Thymus (tissue), 11 donors: ENCODE data around the gene RNF213. TPM values are rescaled to one million over a fixed set of nuclear protein-coding genes. Genes with fewer than 3 reads are reported as not detected.

ENCODE experiments used
- DNase-seq, 9 donors: peaks; one replicate each; pipeline ENCODE4 v3.0.0-alpha.2; 2013; ENCODE audit warnings: low spot score in 9 of 9, low read depth in 6 of 9, missing footprints in 1 of 9
- H3K27ac ChIP-seq, 2 donors: one replicate each; pipeline ENCODE4 v1.5.1; 2013; ENCODE audit warnings: control low read depth in 1 of 2, low read depth in 1 of 2, low read length in 1 of 2, mild to moderate bottlenecking in 1 of 2, moderate library complexity in 1 of 2
- H3K27me3 ChIP-seq, 2 donors: one replicate each; pipeline ENCODE4 v1.5.1; 2013; ENCODE audit warnings: low read length in 1 of 2; ENCODE audit not compliant: control insufficient read depth in 2 of 2, insufficient read depth in 1 of 2
- H3K36me3 ChIP-seq, 2 donors: one replicate each; pipeline ENCODE4 v1.5.1; 2013; ENCODE audit warnings: low read length in 1 of 2, mild to moderate bottlenecking in 1 of 2, moderate library complexity in 1 of 2; ENCODE audit not compliant: control insufficient read depth in 2 of 2, insufficient read depth in 2 of 2
- H3K4me1 ChIP-seq, 2 donors: one replicate each; pipeline ENCODE4 v1.5.1; 2013; ENCODE audit warnings: low read length in 2 of 2; ENCODE audit not compliant: control insufficient read depth in 2 of 2, insufficient read depth in 2 of 2
- H3K4me3 ChIP-seq, 2 donors: one replicate each; pipeline ENCODE4 v1.5.1; 2013; ENCODE audit warnings: low read length in 2 of 2, control low read depth in 1 of 2, mild to moderate bottlenecking in 1 of 2
- H3K9me3 ChIP-seq, 2 donors: one replicate each; pipeline ENCODE4 v1.5.1; 2013; ENCODE audit warnings: low read length in 1 of 2, mild to moderate bottlenecking in 1 of 2; ENCODE audit not compliant: control insufficient read depth in 2 of 2, insufficient read depth in 1 of 2
- WGBS: extraction: QIAGEN DNeasy Blood & Tissue Kit; methylation state at CpG from one replicate; pipeline ENCODE4 v1.1.7; 2013; 5-methylcytosine and 5-hydroxymethylcytosine counted together
- polyA plus RNA-seq: library from polyadenylated mRNA; stranded (reverse); fragments of 200-250 nt; gene quantifications from one replicate; pipeline ENCODE4 v1.2.3, GENCODE V29; 2013
- total RNA-seq: library from RNA; stranded (reverse); fragments of 120-200 nt; gene quantifications from one replicate; pipeline ENCODE4 v1.2.4, GENCODE V29; 2013
- donor health status: healthy.

The RNF213 gene
- total and polyA plus RNA-seq, 2 donors: 76.4 to 114 TPM

- Histone ChIP-seq H3K27ac (no peak overlapping the region), H3K4me1 (no peaks in the 10 kb centered on the region), H3K4me3 (no peak overlapping the region), H3K36me3 (peaks cover 87 to 88% of the 10 kb centered on the region in 2 donors), H3K27me3 (no peaks in the 10 kb centered on the region), H3K9me3 (peaks cover 6 to 15% of the 10 kb centered on the region in 2 donors)
- no peak for DNase-seq
- WGBS: 97% methylated on average over 8 of the region's 8 CpGs
These were observed 98.9 kb downstream of the RNF213 start for GRCh38 chr17:80359422-80360110.

DNA sequence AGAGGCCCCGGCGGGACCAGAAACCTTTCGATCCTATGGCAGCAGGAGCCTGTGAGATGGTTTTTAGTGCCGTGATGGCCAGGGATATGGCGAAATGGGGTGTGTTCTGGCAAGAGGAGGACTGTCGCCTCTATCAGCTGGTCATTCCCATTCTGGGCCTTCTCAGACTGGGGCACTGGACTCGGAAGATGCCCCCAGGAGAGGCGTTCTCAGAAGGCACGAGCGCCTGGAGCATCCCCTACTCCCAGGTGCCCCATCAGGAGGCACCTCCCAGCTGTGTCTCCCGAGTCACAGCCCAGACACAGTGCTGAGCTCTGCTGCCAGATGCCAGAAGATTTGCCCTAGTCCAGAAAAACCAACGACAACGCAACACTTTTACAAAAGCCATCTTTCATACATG, 99.7 kb downstream of the RNF213 start:
- H3K36me3 ChIP-seq: peaks cover 87 to 89% of the 10 kb centered on the region in 2 donors
- H3K4me3 ChIP-seq: no peak overlapping the region
- H3K27me3 ChIP-seq: no peaks in the 10 kb centered on the region
- 98% methylated on average over 13 of the region's 13 CpGs for WGBS
- no peak for DNase-seq
- no peak overlapping the region for H3K27ac ChIP-seq
- H3K4me1 ChIP-seq: no peaks in the 10 kb centered on the region
- peaks cover 6 to 15% of the 10 kb centered on the region in 2 donors for H3K9me3 ChIP-seq

DNA sequence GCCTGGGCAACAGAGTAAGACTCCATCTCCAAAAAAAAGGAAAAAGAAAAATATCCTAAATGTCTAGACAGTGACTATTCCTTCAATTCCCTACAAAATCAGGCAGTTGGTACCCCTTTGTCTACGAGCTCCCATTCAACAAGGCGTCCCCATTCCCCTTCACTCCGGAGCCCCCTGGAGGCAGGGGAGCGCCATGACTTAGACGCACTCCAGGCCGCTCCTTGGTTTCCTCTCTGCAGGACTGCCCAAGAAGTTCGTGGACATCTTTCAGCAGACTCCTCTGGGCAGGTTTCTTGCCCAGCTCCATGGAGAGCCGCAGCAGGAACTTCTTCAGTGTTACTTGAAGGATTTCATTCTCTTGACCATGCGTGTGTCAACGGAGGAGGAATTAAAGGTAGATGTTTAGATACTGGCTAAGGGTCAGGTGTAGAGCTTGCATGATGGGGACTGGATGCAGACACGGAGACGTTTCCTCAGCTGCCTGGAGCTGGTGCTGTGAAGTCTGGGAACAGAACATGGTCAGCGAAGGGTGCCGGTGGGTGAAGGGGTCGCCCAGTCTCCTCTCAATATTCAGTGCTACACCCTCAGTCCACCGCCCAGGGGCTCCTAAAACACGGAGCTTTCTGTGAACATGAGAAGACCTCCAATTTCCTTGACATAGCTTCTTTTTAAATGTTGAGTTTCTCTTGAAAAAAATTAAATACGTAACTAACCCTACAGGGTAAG, 101.0 kb downstream of the RNF213 start:
- Histone ChIP-seq H3K4me3 (no peak overlapping the region), H3K9me3 (peaks cover 6 to 15% of the 10 kb centered on the region in 2 donors), H3K36me3 (peaks cover 91 to 94% of the 10 kb centered on the region in 2 donors), H3K27ac (no peak overlapping the region), H3K27me3 (no peaks in the 10 kb centered on the region), H3K4me1 (no peaks in the 10 kb centered on the region)
- WGBS: 98% methylated on average over 18 of the region's 18 CpGs
- DNase-seq: peak in 1 of 9 donors; percentile 12

- H3K27me3 ChIP-seq: no peaks in the 10 kb centered on the region
- no peak overlapping the region for H3K27ac ChIP-seq
- no peak overlapping the region for H3K4me3 ChIP-seq
- DNase-seq: no peak
- H3K4me1 ChIP-seq: no peaks in the 10 kb centered on the region
- peaks cover 89 to 97% of the 10 kb centered on the region in 2 donors for H3K36me3 ChIP-seq
- H3K9me3 ChIP-seq: peaks cover 6 to 15% of the 10 kb centered on the region in 2 donors
- WGBS: 96% methylated on average over 18 of the region's 18 CpGs
These were observed 101.9 kb downstream of the RNF213 start for GRCh38 chr17:80362428-80363119.

DNA sequence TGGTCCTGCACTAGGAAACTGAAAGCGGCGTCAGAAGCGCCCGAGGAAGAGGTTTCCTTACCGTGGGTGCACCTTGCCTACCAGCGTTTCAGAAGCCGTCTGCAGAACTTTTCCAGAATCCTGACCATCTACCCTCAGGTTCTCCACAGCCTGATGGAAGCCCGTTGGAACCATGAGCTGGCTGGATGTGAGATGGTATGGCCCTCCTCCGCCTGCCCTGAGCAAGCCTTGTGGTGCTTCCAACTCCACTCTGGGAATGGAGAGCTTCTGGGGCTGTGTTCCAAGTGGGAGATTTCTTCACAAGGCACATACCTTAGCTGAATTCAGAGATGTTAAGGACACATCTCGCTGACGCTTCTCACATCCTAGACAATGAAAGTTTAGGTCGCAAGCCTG, 102.5 kb downstream of the RNF213 start:
- WGBS: 97% methylated on average over 12 of the region's 12 CpGs
- no peaks in the 10 kb centered on the region for H3K4me1 ChIP-seq
- H3K4me3 ChIP-seq: no peak overlapping the region
- no peaks in the 10 kb centered on the region for H3K27me3 ChIP-seq
- peaks cover 88 to 97% of the 10 kb centered on the region in 2 donors for H3K36me3 ChIP-seq
- H3K9me3 ChIP-seq: peaks cover 6 to 15% of the 10 kb centered on the region in 2 donors
- no peak for DNase-seq
- H3K27ac ChIP-seq: no peak overlapping the region

GRCh38 chr17:80363518-80364090, 103.0 kb downstream of the RNF213 start:
- no peak for DNase-seq
- H3K27me3 ChIP-seq: no peaks in the 10 kb centered on the region
- H3K4me1 ChIP-seq: no peaks in the 10 kb centered on the region
- no peak overlapping the region for H3K4me3 ChIP-seq
- no peak overlapping the region for H3K27ac ChIP-seq
- H3K9me3 ChIP-seq: peaks cover 6 to 15% of the 10 kb centered on the region in 2 donors
- peaks cover 86 to 96% of the 10 kb centered on the region in 2 donors for H3K36me3 ChIP-seq
- 98% methylated on average over 28 of the region's 28 CpGs for WGBS

DNA sequence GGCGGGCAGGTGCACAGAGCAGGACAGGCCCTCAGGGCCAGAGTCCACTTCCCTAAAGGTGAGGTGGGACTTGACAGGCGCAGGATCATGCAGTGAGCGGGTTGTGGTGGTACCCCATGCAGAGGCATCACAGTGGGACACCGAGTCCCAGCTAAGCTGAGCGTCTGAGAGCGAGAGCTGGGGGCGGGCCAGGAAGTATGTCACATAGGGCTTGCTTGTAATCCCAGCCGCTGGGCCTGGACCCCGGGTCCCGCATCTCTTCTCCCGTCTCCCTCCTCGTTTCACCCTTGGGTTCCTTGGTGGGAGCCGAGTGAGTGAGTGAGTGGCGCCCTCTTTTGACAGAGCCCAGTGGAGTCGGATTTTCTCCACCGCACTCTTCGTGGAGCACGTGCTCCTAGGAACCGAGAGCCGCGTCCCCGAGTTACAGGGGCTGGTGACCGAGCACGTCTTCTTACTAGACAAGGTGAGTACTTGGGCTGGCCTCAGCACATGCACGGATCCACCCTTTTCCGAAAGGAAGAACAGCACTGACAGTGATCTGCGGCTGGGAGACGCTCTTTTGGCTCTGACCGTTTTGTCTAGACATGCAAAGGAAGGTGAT, 103.5 kb downstream of the RNF213 start:
- Histone ChIP-seq H3K4me1 (no peaks in the 10 kb centered on the region), H3K9me3 (peaks cover 6 to 15% of the 10 kb centered on the region in 2 donors), H3K27ac (no peak overlapping the region), H3K27me3 (no peaks in the 10 kb centered on the region), H3K36me3 (peaks cover 86 to 94% of the 10 kb centered on the region in 2 donors), H3K4me3 (no peak overlapping the region)
- 95% methylated on average over 29 of the region's 29 CpGs for WGBS
- DNase-seq: peak in 3 of 9 donors; percentile 12 to 29 (median 23)

DNA sequence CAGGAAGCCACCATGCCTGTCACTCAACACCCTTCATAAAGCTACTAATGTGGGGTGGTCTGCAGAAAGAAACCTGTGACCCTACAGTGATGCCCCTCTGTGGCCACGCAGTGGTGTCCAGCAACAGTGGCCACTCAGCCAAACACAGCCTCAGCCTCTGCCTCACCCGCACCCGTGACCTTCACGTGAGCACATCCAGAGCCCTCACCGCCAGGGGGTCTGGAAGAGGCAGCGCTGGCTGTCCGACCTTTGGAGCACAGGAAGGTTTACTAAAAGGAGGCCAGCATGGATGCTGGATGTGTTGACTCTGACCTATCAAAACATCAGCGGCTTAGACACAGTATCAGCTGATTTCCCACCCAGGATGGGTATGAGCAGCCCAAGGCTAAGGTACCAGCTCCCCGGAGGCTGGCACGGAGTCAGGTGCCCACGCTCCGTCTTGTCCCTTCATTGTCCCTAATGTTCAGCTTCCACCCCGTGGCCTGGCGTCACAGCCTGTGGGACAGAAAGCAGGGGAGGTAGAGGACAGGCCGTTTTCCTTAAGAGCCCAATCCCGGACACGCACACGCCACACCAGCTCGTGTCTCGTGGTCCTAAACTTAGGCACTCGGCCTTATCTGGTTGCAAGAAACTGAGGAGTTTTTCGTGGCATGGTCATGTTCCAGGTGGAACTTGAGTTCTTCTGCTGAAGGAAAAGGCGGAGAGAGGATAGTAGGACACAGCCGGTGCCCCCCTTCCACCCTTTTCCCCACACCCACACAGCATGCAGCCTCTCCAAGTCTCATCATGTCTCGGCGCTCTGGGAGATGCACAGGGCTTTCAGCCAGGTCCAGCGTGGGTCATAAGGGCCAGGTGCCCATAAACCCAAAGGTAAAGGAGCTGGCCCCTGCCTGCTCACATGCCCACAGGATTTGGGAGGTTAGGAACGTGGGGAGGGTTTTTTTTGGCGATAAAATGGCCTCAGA, 104.6 kb downstream of the RNF213 start:
- no peaks in the 10 kb centered on the region for H3K4me1 ChIP-seq
- H3K36me3 ChIP-seq: peaks cover 84 to 94% of the 10 kb centered on the region in 2 donors
- H3K4me3 ChIP-seq: no peak overlapping the region
- DNase-seq: no peak
- 90% methylated on average over 29 of the region's 29 CpGs for WGBS
- H3K27ac ChIP-seq: peak overlapping the region in 1 of 2 donors; percentile 64
- H3K9me3 ChIP-seq: peaks cover 5 to 14% of the 10 kb centered on the region in 2 donors
- no peaks in the 10 kb centered on the region for H3K27me3 ChIP-seq
